Stimulated activated CD8-positive, alpha-beta memory T cell treated with anti-CD3 and anti-CD28 coated beads, Interleukin-7, amount 100 ng/mL, for 24 hours (primary cell): ENCODE measurements around the gene GBP7.
"Not testable (repeated sequence)": the region's sequence is repeated elsewhere in the genome, so short reads cannot be mapped to it uniquely, and the experiment has no call there.

Experiments
- DNase-seq: peaks from one replicate; pipeline ENCODE4 v3.0.0-alpha.2; 2020; ENCODE audit warnings: low read depth

Gene GBP7

GRCh38 chr1:89170170-89171066 is 5.4 kb downstream of the GBP7 start:
- no peak for DNase-seq

- DNase-seq: no peak
These were observed 6.6 kb downstream of the GBP7 start for GRCh38 chr1:89169166-89169565.

- no peak for DNase-seq
These were observed 8.1 kb downstream of the GBP7 start for GRCh38 chr1:89167590-89168230.

- no peak for DNase-seq
These were observed 9.1 kb downstream of the GBP7 start for GRCh38 chr1:89166705-89167104.

GRCh38 chr1:89165811-89166210 is 10.0 kb downstream of the GBP7 start:
- DNase-seq: no peak

- DNase-seq: no peak
These were observed 24.8 kb downstream of the GBP7 start for GRCh38 chr1:89151047-89151446.

GRCh38 chr1:89149976-89150375 is 25.8 kb downstream of the GBP7 start:
- DNase-seq: no peak

- no peak for DNase-seq
These were observed 26.6 kb downstream of the GBP7 start for GRCh38 chr1:89149229-89149628.

GRCh38 chr1:89147678-89148658 is 27.8 kb downstream of the GBP7 start:
- DNase-seq: no peak

- DNase-seq: no peak
These were observed 29.1 kb downstream of the GBP7 start for GRCh38 chr1:89146721-89147120.

- no peak for DNase-seq
These were observed 32.3 kb downstream of the GBP7 start for GRCh38 chr1:89143484-89143883.

- no peak for DNase-seq
These were observed 33.6 kb downstream of the GBP7 start for GRCh38 chr1:89142160-89142559.

- no peak for DNase-seq
These were observed 42.1 kb downstream of the GBP7 start for GRCh38 chr1:89133747-89134146.

- no peak for DNase-seq
These were observed 45.1 kb downstream of the GBP7 start for GRCh38 chr1:89130716-89131115.

- no peak for DNase-seq
These were observed 45.9 kb downstream of the GBP7 start for GRCh38 chr1:89129911-89130310.

- not testable (repeated sequence) for DNase-seq
These were observed 47.8 kb downstream of the GBP7 start for GRCh38 chr1:89128003-89128458.

GRCh38 chr1:89126602-89127565 is 48.9 kb downstream of the GBP7 start:
- peak; percentile 47 for DNase-seq

- no peak for DNase-seq
These were observed 49.8 kb downstream of the GBP7 start, which contains the start of gene GBP2 for GRCh38 chr1:89125913-89126580. Gene GBP2 (minus strand): TSS chr1:89126114. CDS start chr1:89121966, 4,148 bp downstream.

GRCh38 chr1:89125240-89125912 is 50.4 kb downstream of the GBP7 start:
- no peak for DNase-seq

GRCh38 chr1:89121641-89122040 is 54.2 kb downstream of the GBP7 start:
- no peak for DNase-seq
